ENCODE results near the gene GHR.

DNA sequence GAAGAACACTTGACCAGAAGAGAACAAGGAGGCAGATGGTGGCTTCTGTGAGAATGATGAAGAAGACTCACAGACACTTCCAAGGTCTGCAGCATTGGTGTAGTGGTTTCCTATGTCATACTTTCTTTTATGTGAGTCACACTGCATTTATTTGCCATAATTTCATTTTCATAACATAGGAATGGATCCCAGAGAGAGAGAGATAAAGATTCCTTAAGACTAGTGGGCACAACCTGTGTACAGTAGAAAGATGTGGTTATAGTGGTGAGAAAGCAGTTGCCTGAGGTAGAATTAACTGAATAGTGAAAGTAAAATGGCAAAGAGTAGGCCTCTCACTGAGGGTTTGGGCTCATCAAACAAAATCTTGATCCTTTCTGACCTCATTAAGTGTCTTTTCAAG lies 325.8 kb downstream of the GHR start:
- no peak for TF ChIP-seq CTCF (IDR thresholded peaks at IDR 0.05; ENCODE audit: low read length)
- TF ChIP-seq EZH2phosphoT487 (IDR thresholded peaks at IDR 0.05; ENCODE audit: low read length): no peak
